HepG2 (cell line): ENCODE measurements around the gene ERF. TPM values are rescaled to one million over a fixed set of nuclear protein-coding genes. Genes with fewer than 3 reads are reported as not detected.
A peak's percentile ranks its signal among the peaks of the same experiment; 100 is the strongest.

Experiments used
- ATAD3A ChIP-seq: sonication (generic); formaldehyde crosslinking; IDR thresholded peaks from 2 replicates; pipeline ENCODE4 v1.4.0; 2020; ENCODE audit warnings: missing genetic modification reagents
- EP300 ChIP-seq, 3 experiments: sonication (generic) in 1 of 3; formaldehyde crosslinking in 1 of 3; IDR thresholded peaks; 2 replicates each; pipeline versions ENCODE4 v1.5.1 to v1.6.1; 2011 to 2020; ENCODE audit warnings: low read depth in 2 of 3, low read length in 2 of 3, borderline replicate concordance in 1 of 3, improper control_type of control experiment in 1 of 3, mild to moderate bottlenecking in 1 of 3, missing genetic modification reagents in 1 of 3, moderate library complexity in 1 of 3
- FIP1L1 ChIP-seq: fragments of 200-400 bp; formaldehyde crosslinking; IDR thresholded peaks from 2 replicates; pipeline ENCODE4 v1.6.1; 2018; ENCODE audit warnings: low read depth, mild to moderate bottlenecking, low read length, moderate library complexity, borderline replicate concordance; ENCODE audit not compliant: insufficient read depth
- FOXJ3 ChIP-seq: sonication (generic); formaldehyde crosslinking; IDR thresholded peaks from 2 replicates; pipeline ENCODE4 v1.4.0; 2020; ENCODE audit warnings: missing genetic modification reagents, mild to moderate bottlenecking, borderline replicate concordance
- HES4 ChIP-seq: sonication (generic); formaldehyde crosslinking; IDR thresholded peaks from 2 replicates; pipeline ENCODE4 v1.9.0; 2021; ENCODE audit warnings: mild to moderate bottlenecking, missing genetic modification reagents, borderline replicate concordance
- HNF4G ChIP-seq, 2 experiments: sonication (generic) in 1 of 2; formaldehyde crosslinking in 1 of 2; IDR thresholded peaks; 2 replicates each; pipeline versions ENCODE4 v1.4.0 to v1.6.1; 2011 to 2020; ENCODE audit warnings: borderline replicate concordance in 2 of 2, low read depth in 2 of 2, mild to moderate bottlenecking in 2 of 2, low read length in 1 of 2, missing genetic modification reagents in 1 of 2, moderate library complexity in 1 of 2
- KDM1A ChIP-seq: IDR thresholded peaks from 2 replicates; pipeline ENCODE4 v1.6.1; 2016; ENCODE audit warnings: missing compliant biosample characterization
- KMT2B ChIP-seq: IDR thresholded peaks from 2 replicates; pipeline ENCODE4 v1.6.1; 2016; ENCODE audit warnings: missing genetic modification reagents, missing compliant biosample characterization
- MLLT10 ChIP-seq: sonication (generic); formaldehyde crosslinking; IDR thresholded peaks from 2 replicates; pipeline ENCODE4 v1.4.0; 2020; ENCODE audit warnings: missing genetic modification reagents
- NCOA5 ChIP-seq: sonication (generic); formaldehyde crosslinking; IDR thresholded peaks from 2 replicates; pipeline ENCODE4 v1.4.0; 2020; ENCODE audit warnings: missing genetic modification reagents
- NFE2 ChIP-seq: sonication (generic); formaldehyde crosslinking; IDR thresholded peaks from 2 replicates; pipeline ENCODE4 v1.4.0; 2020; ENCODE audit warnings: missing genetic modification reagents
- THYN1 ChIP-seq: sonication (generic); formaldehyde crosslinking; IDR thresholded peaks from 2 replicates; pipeline ENCODE4 v1.8.1; 2023; ENCODE audit warnings: low read depth, mild to moderate bottlenecking, moderate library complexity, missing genetic modification reagents, borderline replicate concordance
- ZFX ChIP-seq: sonication (generic); formaldehyde crosslinking; IDR thresholded peaks from 2 replicates; pipeline ENCODE4 v1.4.0; 2020; ENCODE audit warnings: mild to moderate bottlenecking, low read depth, missing genetic modification reagents, moderate library complexity
- ZNF101 ChIP-seq: sonication (generic); formaldehyde crosslinking; IDR thresholded peaks from 2 replicates; pipeline ENCODE4 v1.4.0; 2020; ENCODE audit warnings: mild to moderate bottlenecking, low read depth, missing genetic modification reagents, borderline replicate concordance
- ZNF24 ChIP-seq: fragments of 450-650 bp; IDR thresholded peaks from 2 replicates; pipeline ENCODE4 v1.6.1; 2017; ENCODE audit warnings: antibody characterized with exemption, mild to moderate bottlenecking
- ZNF329 ChIP-seq: sonication (generic); formaldehyde crosslinking; IDR thresholded peaks from 2 replicates; pipeline ENCODE4 v1.9.0; 2021; ENCODE audit warnings: low read depth, mild to moderate bottlenecking, missing genetic modification reagents
- ZNF33A ChIP-seq: sonication (generic); formaldehyde crosslinking; IDR thresholded peaks from 2 replicates; pipeline ENCODE4 v1.5.1; 2020; ENCODE audit warnings: missing genetic modification reagents, mild to moderate bottlenecking, moderate library complexity, borderline replicate concordance
- ZNF577 ChIP-seq: sonication (generic); formaldehyde crosslinking; IDR thresholded peaks from 2 replicates; pipeline ENCODE4 v1.4.0; 2020; ENCODE audit warnings: mild to moderate bottlenecking, low read depth, missing genetic modification reagents, borderline replicate concordance
- ZNF737 ChIP-seq: sonication (generic); formaldehyde crosslinking; IDR thresholded peaks from 2 replicates; pipeline ENCODE4 v1.5.0; 2020; ENCODE audit warnings: missing genetic modification reagents, mild to moderate bottlenecking, borderline replicate concordance
- polyA plus RNA-seq, 8 experiments: library from polyadenylated mRNA; depleted of rRNA in 3 of 8; stranded (reverse) in 7 of 8; unstranded in 1 of 8; fragments of >200 nt; fragmentation: Illumina TruSeq in 4 of 8; extraction: Trizol in 4 of 8; gene quantifications; 2 replicates each; pipeline versions ENCODE4 v1.2.1 to v1.2.3, GENCODE V29; 2011 to 2016; ENCODE audit warnings: low read depth in 4 of 8, missing spikeins in 1 of 8, mixed read lengths in 1 of 8; ENCODE audit not compliant: insufficient read depth in 1 of 8
- total RNA-seq, 5 experiments: library from RNA; depleted of rRNA; stranded (reverse); fragments of >200 nt; fragmentation: Illumina TruSeq; extraction: Trizol; gene quantifications; 2 replicates each; pipeline ENCODE4 v1.2.3, GENCODE V29; 2016; ENCODE audit warnings: low read depth in 1 of 5
- TF ChIP-seq, protein P1 (sequence below): sonication (generic); formaldehyde crosslinking; IDR thresholded peaks from 2 replicates; pipeline ENCODE4 v1.4.0; 2020; ENCODE audit warnings: low read depth, mild to moderate bottlenecking, missing genetic modification reagents
- TF ChIP-seq, protein P2 (sequence below): sonication (generic); formaldehyde crosslinking; IDR thresholded peaks from 2 replicates; pipeline ENCODE4 v1.5.1; 2020; ENCODE audit warnings: mild to moderate bottlenecking, moderate library complexity, missing genetic modification reagents

ERF gene
- total and polyA plus RNA-seq, 2 of the 13 experiments (the other 11 are each of a cell fraction or from before 2014, with no cell fraction given) = 67.1 to 69.9 TPM

DNA sequence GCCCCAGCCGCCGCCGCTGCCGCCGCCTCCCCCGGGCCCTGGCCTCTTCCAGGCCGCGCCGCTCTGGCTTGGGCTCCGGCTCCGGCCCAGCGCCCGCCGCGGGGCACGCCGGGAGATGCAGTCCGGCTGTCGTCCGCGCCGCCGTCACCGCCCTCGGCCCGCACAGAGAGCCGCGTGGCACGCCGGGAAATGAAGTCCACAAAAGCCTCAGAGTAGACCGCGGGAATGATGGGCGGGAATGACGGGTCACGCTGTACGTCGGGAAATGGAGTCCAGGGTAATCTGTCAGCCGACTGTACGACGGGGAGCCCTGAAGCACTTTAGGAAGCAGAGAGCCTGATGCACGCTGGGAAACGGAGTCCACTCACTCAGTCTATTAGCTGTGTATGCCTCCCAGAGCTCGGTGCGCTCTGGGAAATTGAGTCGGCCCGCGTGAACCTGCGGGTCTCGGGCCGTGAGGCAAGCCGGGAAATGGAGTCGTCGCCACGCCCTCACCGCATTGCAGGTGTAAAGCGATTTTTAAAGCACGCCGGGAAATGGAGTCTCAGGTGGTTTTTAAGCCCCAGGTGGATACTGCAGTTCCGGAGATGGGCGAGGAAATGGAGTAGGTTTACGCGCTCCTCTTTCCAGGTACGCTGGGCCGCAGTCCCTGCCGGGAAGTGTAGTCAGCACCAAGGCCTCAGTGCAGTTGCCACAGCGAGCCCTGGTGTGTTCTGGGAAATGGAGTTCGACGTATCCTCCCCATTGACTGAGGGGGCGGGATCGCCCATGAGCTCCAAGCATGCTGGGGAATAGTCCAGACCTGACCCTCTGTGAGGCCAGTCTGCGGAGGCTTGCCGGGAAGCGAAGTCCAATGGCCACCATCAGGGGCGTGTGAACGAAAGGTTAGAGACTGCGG is 12.2 kb downstream of the ERF start, which contains the start of gene GSK3A (continued):
- TF ChIP-seq ZNF24 (no peak), KMT2B (CRISPR knock-in tag) (no peak; the same call in 1 of the 2 replicates), FIP1L1 (0 out of 2 replicates have a peak, but pooled peaks have one; percentile 23), FOXJ3 (CRISPR knock-in tag) (no peak), NCOA5 (CRISPR knock-in tag) (no peak), THYN1 (CRISPR knock-in tag) (no peak), EP300 (IDR thresholded peaks at IDR 0.05; ENCODE audit: low read depth in 2 of 2, low read length in 2 of 2) (peak in 1 of 2 experiments; percentile 55; a peak in 2 of 4 replicates), EP300 (CRISPR knock-in tag; IDR thresholded peaks at IDR 0.05; ENCODE audit: borderline replicate concordance) (no peak), ATAD3A (CRISPR knock-in tag) (no peak), ZNF329 (CRISPR knock-in tag) (peak; percentile 36; the same call in 1 of the 2 replicates), ZNF33A (CRISPR knock-in tag) (no peak), ZNF737 (CRISPR knock-in tag) (0 out of 2 replicates have a peak, but pooled peaks have one; percentile 30), HES4 (CRISPR knock-in tag) (peak; percentile 36; the same call in 1 of the 2 replicates), NFE2 (CRISPR knock-in tag) (no peak), ZNF101 (CRISPR knock-in tag) (no peak), MLLT10 (no peak), KDM1A (CRISPR knock-in tag) (no peak), ZNF577 (CRISPR knock-in tag) (no peak), HNF4G (IDR thresholded peaks at IDR 0.05; ENCODE audit: borderline replicate concordance, low read depth, low read length) (peak; percentile 38; the same call in 1 of the 2 replicates), HNF4G (CRISPR knock-in tag; IDR thresholded peaks at IDR 0.05; ENCODE audit: borderline replicate concordance, low read depth) (no peak), ZFX (CRISPR knock-in tag) (peak; percentile 95)
- TF ChIP-seq, protein P1, sequence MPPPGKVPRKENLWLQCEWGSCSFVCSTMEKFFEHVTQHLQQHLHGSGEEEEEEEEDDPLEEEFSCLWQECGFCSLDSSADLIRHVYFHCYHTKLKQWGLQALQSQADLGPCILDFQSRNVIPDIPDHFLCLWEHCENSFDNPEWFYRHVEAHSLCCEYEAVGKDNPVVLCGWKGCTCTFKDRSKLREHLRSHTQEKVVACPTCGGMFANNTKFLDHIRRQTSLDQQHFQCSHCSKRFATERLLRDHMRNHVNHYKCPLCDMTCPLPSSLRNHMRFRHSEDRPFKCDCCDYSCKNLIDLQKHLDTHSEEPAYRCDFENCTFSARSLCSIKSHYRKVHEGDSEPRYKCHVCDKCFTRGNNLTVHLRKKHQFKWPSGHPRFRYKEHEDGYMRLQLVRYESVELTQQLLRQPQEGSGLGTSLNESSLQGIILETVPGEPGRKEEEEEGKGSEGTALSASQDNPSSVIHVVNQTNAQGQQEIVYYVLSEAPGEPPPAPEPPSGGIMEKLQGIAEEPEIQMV (CRISPR knock-in tag) = peak; percentile 42; the same call in 1 of the 2 replicates
- TF ChIP-seq, protein P2, sequence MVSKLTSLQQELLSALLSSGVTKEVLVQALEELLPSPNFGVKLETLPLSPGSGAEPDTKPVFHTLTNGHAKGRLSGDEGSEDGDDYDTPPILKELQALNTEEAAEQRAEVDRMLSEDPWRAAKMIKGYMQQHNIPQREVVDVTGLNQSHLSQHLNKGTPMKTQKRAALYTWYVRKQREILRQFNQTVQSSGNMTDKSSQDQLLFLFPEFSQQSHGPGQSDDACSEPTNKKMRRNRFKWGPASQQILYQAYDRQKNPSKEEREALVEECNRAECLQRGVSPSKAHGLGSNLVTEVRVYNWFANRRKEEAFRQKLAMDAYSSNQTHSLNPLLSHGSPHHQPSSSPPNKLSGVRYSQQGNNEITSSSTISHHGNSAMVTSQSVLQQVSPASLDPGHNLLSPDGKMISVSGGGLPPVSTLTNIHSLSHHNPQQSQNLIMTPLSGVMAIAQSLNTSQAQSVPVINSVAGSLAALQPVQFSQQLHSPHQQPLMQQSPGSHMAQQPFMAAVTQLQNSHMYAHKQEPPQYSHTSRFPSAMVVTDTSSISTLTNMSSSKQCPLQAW (CRISPR knock-in tag) = peak; percentile 85
